ENCODE measurements around the gene NUDT17. TPM values are rescaled to one million over a fixed set of nuclear protein-coding genes. Genes with fewer than 3 reads are reported as not detected.

Gene NUDT17
- total and polyA plus RNA-seq, 9 of the 15 experiments (the other 6 are each of a cell fraction or from before 2014, with no cell fraction given), result 2.1 to 10.0 (median 6.1) TPM

- TF ChIP-seq TSHZ1 (CRISPR knock-in tag; IDR thresholded peaks at IDR 0.05), result no peak
- TF ChIP-seq MAZ (CRISPR knock-in tag; conservative IDR thresholded peaks at IDR 0.05 in 1 of 2, IDR thresholded peaks at IDR 0.05 in 1 of 2), result peak; percentile 55 to 70; a peak in 3 of 4 replicates
- TF ChIP-seq ZNF583 (CRISPR knock-in tag; IDR thresholded peaks at IDR 0.05), result peak; percentile 64; the same call in 1 of the 2 replicates
- no peak for TF ChIP-seq POLR3A (IDR thresholded peaks at IDR 0.05; ENCODE audit: borderline replicate concordance, extremely low read depth, insufficient read depth, insufficient read length)
- TF ChIP-seq HCFC1 (IDR thresholded peaks at IDR 0.05; ENCODE audit: low read depth, low read length), result no peak
- peak; percentile 88 for TF ChIP-seq CTCFL (IDR thresholded peaks at IDR 0.05; ENCODE audit: borderline replicate concordance, insufficient read depth, low read depth, low read length, poor library complexity, severe bottlenecking)
- 0 out of 2 replicates have a peak, but pooled peaks have one; percentile 43 for TF ChIP-seq NR2C1 (IDR thresholded peaks at IDR 0.05)
- TF ChIP-seq NR2C1 (tag; IDR thresholded peaks at IDR 0.05), result no peak
- no peak for TF ChIP-seq ZNF3 (CRISPR knock-in tag; IDR thresholded peaks at IDR 0.05)
- TF ChIP-seq, protein P1, sequence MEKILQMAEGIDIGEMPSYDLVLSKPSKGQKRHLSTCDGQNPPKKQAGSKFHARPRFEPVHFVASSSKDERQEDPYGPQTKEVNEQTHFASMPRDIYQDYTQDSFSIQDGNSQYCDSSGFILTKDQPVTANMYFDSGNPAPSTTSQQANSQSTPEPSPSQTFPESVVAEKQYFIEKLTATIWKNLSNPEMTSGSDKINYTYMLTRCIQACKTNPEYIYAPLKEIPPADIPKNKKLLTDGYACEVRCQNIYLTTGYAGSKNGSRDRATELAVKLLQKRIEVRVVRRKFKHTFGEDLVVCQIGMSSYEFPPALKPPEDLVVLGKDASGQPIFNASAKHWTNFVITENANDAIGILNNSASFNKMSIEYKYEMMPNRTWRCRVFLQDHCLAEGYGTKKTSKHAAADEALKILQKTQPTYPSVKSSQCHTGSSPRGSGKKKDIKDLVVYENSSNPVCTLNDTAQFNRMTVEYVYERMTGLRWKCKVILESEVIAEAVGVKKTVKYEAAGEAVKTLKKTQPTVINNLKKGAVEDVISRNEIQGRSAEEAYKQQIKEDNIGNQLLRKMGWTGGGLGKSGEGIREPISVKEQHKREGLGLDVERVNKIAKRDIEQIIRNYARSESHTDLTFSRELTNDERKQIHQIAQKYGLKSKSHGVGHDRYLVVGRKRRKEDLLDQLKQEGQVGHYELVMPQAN (IDR thresholded peaks at IDR 0.05; ENCODE audit: borderline replicate concordance), result peak; percentile 45; the same call in 1 of the 2 replicates
- no peak for TF ChIP-seq ZNF197 (CRISPR knock-in tag; IDR thresholded peaks at IDR 0.05; ENCODE audit: low read depth)
- peak; percentile 28 for TF ChIP-seq KAT2B (IDR thresholded peaks at IDR 0.05; ENCODE audit: low read depth, low read length)
- TF ChIP-seq ZNF785 (CRISPR knock-in tag; IDR thresholded peaks at IDR 0.05), result no peak
- TF ChIP-seq, protein P2, sequence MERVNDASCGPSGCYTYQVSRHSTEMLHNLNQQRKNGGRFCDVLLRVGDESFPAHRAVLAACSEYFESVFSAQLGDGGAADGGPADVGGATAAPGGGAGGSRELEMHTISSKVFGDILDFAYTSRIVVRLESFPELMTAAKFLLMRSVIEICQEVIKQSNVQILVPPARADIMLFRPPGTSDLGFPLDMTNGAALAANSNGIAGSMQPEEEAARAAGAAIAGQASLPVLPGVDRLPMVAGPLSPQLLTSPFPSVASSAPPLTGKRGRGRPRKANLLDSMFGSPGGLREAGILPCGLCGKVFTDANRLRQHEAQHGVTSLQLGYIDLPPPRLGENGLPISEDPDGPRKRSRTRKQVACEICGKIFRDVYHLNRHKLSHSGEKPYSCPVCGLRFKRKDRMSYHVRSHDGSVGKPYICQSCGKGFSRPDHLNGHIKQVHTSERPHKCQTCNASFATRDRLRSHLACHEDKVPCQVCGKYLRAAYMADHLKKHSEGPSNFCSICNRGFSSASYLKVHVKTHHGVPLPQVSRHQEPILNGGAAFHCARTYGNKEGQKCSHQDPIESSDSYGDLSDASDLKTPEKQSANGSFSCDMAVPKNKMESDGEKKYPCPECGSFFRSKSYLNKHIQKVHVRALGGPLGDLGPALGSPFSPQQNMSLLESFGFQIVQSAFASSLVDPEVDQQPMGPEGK (CRISPR knock-in tag; IDR thresholded peaks at IDR 0.05; ENCODE audit: borderline replicate concordance), result 0 out of 2 replicates have a peak, but pooled peaks have one; percentile 21
- TF ChIP-seq MBD2 (IDR thresholded peaks at IDR 0.05; ENCODE audit: borderline replicate concordance, low read depth), result no peak
- no peak for TF ChIP-seq NR2F6 (CRISPR knock-in tag; IDR thresholded peaks at IDR 0.05)
- TF ChIP-seq TARDBP (IDR thresholded peaks at IDR 0.05), result peak; percentile 68
- TF ChIP-seq ETV5 (CRISPR knock-in tag; IDR thresholded peaks at IDR 0.05; ENCODE audit: low read depth), result peak; percentile 59
Measured at GRCh38 chr1:145845514-145846161, at the start of gene NUDT17 (continued).
